Measurements from ENCODE around the gene PHLDB1.
A peak's percentile ranks its signal among the peaks of the same experiment; 100 is the strongest.

The PHLDB1 gene

GRCh38 chr11:118640332-118641154 lies 33.1 kb downstream of the PHLDB1 start:
- no peak for DNase-seq

- DNase-seq, result no peak
Measured at GRCh38 chr11:118641397-118642019, 34.1 kb downstream of the PHLDB1 start.

GRCh38 chr11:118643142-118643994 lies 36.0 kb downstream of the PHLDB1 start:
- DNase-seq, result no peak

- no peak for DNase-seq
Measured at GRCh38 chr11:118643995-118644345, 36.6 kb downstream of the PHLDB1 start.

- DNase-seq, result no peak
Measured at GRCh38 chr11:118644496-118644895, 37.1 kb downstream of the PHLDB1 start.

GRCh38 chr11:118645066-118645715 lies 37.8 kb downstream of the PHLDB1 start:
- no peak for DNase-seq

- DNase-seq, result no peak
Measured at GRCh38 chr11:118646393-118646792, 39.0 kb downstream of the PHLDB1 start.

GRCh38 chr11:118648291-118648690 lies 40.9 kb downstream of the PHLDB1 start:
- no peak for DNase-seq

GRCh38 chr11:118649941-118650340 lies 42.5 kb downstream of the PHLDB1 start:
- DNase-seq, result no peak

GRCh38 chr11:118650366-118650765 lies 43.0 kb downstream of the PHLDB1 start:
- DNase-seq, result no peak

- no peak for DNase-seq
Measured at GRCh38 chr11:118651820-118652219, 44.4 kb downstream of the PHLDB1 start.

GRCh38 chr11:118652681-118653181 lies 45.3 kb downstream of the PHLDB1 start:
- no peak for DNase-seq

- no peak for DNase-seq
Measured at GRCh38 chr11:118653684-118654390, 46.4 kb downstream of the PHLDB1 start.

GRCh38 chr11:118655486-118656190 lies 48.2 kb downstream of the PHLDB1 start:
- DNase-seq, result no peak

- DNase-seq, result no peak
Measured at GRCh38 chr11:118656563-118657165, 49.2 kb downstream of the PHLDB1 start.

- DNase-seq, result peak; percentile 65
Measured at GRCh38 chr11:118657238-118657637, 49.8 kb downstream of the PHLDB1 start.

GRCh38 chr11:118657709-118658428 lies 50.5 kb downstream of the PHLDB1 start:
- DNase-seq, result no peak

- peak; percentile 16 for DNase-seq
Measured at GRCh38 chr11:118658429-118659313, 51.3 kb downstream of the PHLDB1 start.

GRCh38 chr11:118659314-118659952 lies 52.0 kb downstream of the PHLDB1 start:
- peak; percentile 95 for DNase-seq

Measured in eye (tissue), 1 donor.